Osteoblast (primary cell): ENCODE data around the gene FMC1. TPM values are rescaled to one million over a fixed set of nuclear protein-coding genes. Genes with fewer than 3 reads are reported as not detected.
"Not testable (repeated sequence)": the region's sequence is repeated elsewhere in the genome, so short reads cannot be mapped to it uniquely, and the experiment has no call there.

Source experiments
- DNase-seq: peaks from one replicate; pipeline ENCODE4 v3.0.0; 2011; ENCODE audit warnings: low spot score, mixed read lengths; ENCODE audit not compliant: insufficient read length; ENCODE audit errors: missing footprints
- H2AFZ ChIP-seq: 2 replicates; pipeline ENCODE4 v1.6.0; 2011; ENCODE audit warnings: mild to moderate bottlenecking, low read length
- H3K27ac ChIP-seq: 2 replicates; pipeline ENCODE4 v1.5.1; 2011; ENCODE audit warnings: mild to moderate bottlenecking, low read depth, low read length, moderate library complexity
- H3K27me3 ChIP-seq: 2 replicates; pipeline ENCODE4 v1.6.0; 2012; ENCODE audit warnings: mild to moderate bottlenecking, control low read depth, inconsistent platforms, low read length, moderate library complexity; ENCODE audit not compliant: insufficient read depth
- H3K36me3 ChIP-seq: 2 replicates; pipeline ENCODE4 v1.5.1; 2011; ENCODE audit warnings: mild to moderate bottlenecking, low read length, control low read depth, moderate library complexity; ENCODE audit not compliant: insufficient read depth
- H3K4me1 ChIP-seq: 2 replicates; pipeline ENCODE4 v1.5.1; 2011; ENCODE audit warnings: mild to moderate bottlenecking, low read length, control low read depth, moderate library complexity; ENCODE audit not compliant: insufficient read depth
- H3K4me2 ChIP-seq: 2 replicates; pipeline ENCODE4 v1.6.0; 2011; ENCODE audit warnings: mild to moderate bottlenecking, low read length; ENCODE audit not compliant: insufficient read depth
- H3K4me3 ChIP-seq: fragments of 200-600 bp; sonication (generic); 3 replicates; pipeline ENCODE4 v1.5.1; 2012; ENCODE audit warnings: mild to moderate bottlenecking, low read length, inconsistent platforms; ENCODE audit not compliant: insufficient read depth
- H3K79me2 ChIP-seq: 2 replicates; pipeline ENCODE4 v1.6.0; 2012; ENCODE audit warnings: mild to moderate bottlenecking, low read length, control low read depth, inconsistent platforms; ENCODE audit not compliant: insufficient read depth
- H3K9me3 ChIP-seq: 2 replicates; pipeline ENCODE4 v1.5.1; 2011; ENCODE audit warnings: low read depth, low read length, control low read depth
- H4K20me1 ChIP-seq: 2 replicates; pipeline ENCODE4 v1.6.0; 2012; ENCODE audit warnings: mild to moderate bottlenecking, low read length, control low read depth; ENCODE audit not compliant: insufficient read depth
- CTCF ChIP-seq: IDR thresholded peaks from 2 replicates; pipeline ENCODE4 v1.5.1; 2011; ENCODE audit warnings: mild to moderate bottlenecking, low read depth, low read length, moderate library complexity; ENCODE audit errors: extremely low read depth
- total RNA-seq: library from RNA; depleted of rRNA; stranded (reverse); fragments of >200 nt; gene quantifications from 2 replicates; pipeline ENCODE4 v1.2.3, GENCODE V29; 2012

The FMC1 gene
- total RNA-seq, 1 donor = 9.0 TPM

GRCh38 chr7:139354729-139355128 lies 13.6 kb downstream of the FMC1 start:
- TF ChIP-seq CTCF = no peak
- no peaks in the 10 kb centered on the region for H3K79me2 ChIP-seq
- no peaks in the 10 kb centered on the region for H3K27me3 ChIP-seq

GRCh38 chr7:139355320-139355719 lies 14.2 kb downstream of the FMC1 start:
- no peak for TF ChIP-seq CTCF
- no peaks in the 10 kb centered on the region for H3K36me3 ChIP-seq
- no peaks in the 10 kb centered on the region for H4K20me1 ChIP-seq
- DNase-seq = peak; percentile 72
- H2AFZ ChIP-seq = no peak overlapping the region
- H3K4me3 ChIP-seq = no peak overlapping the region
- peaks cover 5% of the 10 kb centered on the region for H3K79me2 ChIP-seq
- peaks cover 3% of the 10 kb centered on the region for H3K4me1 ChIP-seq
- no peaks in the 10 kb centered on the region for H3K27me3 ChIP-seq
- H3K4me2 ChIP-seq = no peak overlapping the region
- no peak overlapping the region for H3K27ac ChIP-seq
- H3K9me3 ChIP-seq = no peaks in the 10 kb centered on the region

More at GRCh38 chr7:139354729-139355128, 13.6 kb downstream of the FMC1 start:
- H3K4me3 ChIP-seq = no peak overlapping the region
- no peak for DNase-seq
- peaks cover 3% of the 10 kb centered on the region for H3K4me1 ChIP-seq
- H3K27ac ChIP-seq = no peak overlapping the region
- H3K9me3 ChIP-seq = no peaks in the 10 kb centered on the region
- H2AFZ ChIP-seq = no peak overlapping the region
- H3K4me2 ChIP-seq = no peak overlapping the region
- no peaks in the 10 kb centered on the region for H3K36me3 ChIP-seq
- H4K20me1 ChIP-seq = no peaks in the 10 kb centered on the region

- H3K79me2 ChIP-seq = peaks cover 31% of the 10 kb centered on the region
- H3K9me3 ChIP-seq, H3K36me3 ChIP-seq, DNase-seq, H3K27me3 ChIP-seq: not testable (repeated sequence)
- H3K4me3 ChIP-seq = peak overlapping the region; percentile 97
- H3K4me1 ChIP-seq = peaks cover 22% of the 10 kb centered on the region
- H3K27ac ChIP-seq = peak overlapping the region; percentile 97
- H4K20me1 ChIP-seq = peaks cover 22% of the 10 kb centered on the region
- peak overlapping the region; percentile 98 for H2AFZ ChIP-seq
- peak overlapping the region; percentile 86 for H3K4me2 ChIP-seq
Observed at GRCh38 chr7:139357729-139358506, 16.8 kb downstream of the FMC1 start.

- Histone ChIP-seq H3K4me2 (peak overlapping the region; percentile 86), H3K9me3 (no peaks in the 10 kb centered on the region), H3K36me3 (no peaks in the 10 kb centered on the region), H3K4me1 (peaks cover 27% of the 10 kb centered on the region), H3K79me2 (peaks cover 40% of the 10 kb centered on the region), H2AFZ (peak overlapping the region; percentile 98), H3K4me3 (peak overlapping the region; percentile 97), H4K20me1 (peaks cover 29% of the 10 kb centered on the region), H3K27ac (peak overlapping the region; percentile 97), H3K27me3 (no peaks in the 10 kb centered on the region)
- TF ChIP-seq CTCF = no peak
- no peak for DNase-seq
Observed at GRCh38 chr7:139358541-139359365, 17.6 kb downstream of the FMC1 start.
